ENCODE results near the gene CHD8.

CHD8 gene

DNA sequence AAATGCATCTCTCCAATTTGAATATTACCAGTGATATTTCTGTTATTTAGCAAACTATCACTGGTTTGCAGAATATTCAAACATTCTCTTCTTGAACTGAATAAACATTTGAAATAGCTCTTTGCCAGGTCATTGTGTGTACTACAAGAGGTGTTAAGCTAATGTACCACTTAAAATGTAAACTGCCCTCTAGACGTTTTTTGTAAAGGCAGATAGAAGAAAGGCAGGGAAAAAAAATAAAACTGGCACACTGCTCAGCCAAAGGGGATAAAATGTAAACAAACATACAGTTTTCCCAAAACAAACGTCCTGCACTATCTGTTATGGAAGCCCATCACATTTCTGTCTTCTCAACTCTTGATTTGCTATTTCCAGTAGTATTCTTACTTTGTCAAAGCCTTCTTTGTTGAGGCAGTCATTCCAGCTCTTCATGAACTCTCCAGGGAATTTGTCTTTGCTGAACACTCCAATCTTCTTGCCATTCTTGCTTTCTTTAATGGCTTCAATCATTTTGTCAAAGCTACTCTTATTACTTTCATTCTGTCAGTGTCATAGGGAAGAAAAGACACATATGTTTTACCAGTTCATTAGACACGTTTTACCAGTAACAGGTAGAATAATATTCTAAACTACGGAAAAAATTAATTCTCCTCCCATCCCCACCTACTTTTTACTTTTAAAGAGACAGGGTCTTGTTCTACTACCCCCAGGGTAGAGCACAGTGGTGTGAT lies 85.8 kb downstream of the CHD8 start:
- Mint-ChIP-seq H3K36me3 (ENCODE audit: low read depth) (peaks cover 39% of the 10 kb centered on the region), H3K9me3 (no peaks in the 10 kb centered on the region), H3K4me3 (no peak overlapping the region), H3K27ac (no peak overlapping the region), H3K27me3 (ENCODE audit: low read depth) (no peaks in the 10 kb centered on the region), H3K4me1 (ENCODE audit: low read depth) (peaks cover 6% of the 10 kb centered on the region)

DNA sequence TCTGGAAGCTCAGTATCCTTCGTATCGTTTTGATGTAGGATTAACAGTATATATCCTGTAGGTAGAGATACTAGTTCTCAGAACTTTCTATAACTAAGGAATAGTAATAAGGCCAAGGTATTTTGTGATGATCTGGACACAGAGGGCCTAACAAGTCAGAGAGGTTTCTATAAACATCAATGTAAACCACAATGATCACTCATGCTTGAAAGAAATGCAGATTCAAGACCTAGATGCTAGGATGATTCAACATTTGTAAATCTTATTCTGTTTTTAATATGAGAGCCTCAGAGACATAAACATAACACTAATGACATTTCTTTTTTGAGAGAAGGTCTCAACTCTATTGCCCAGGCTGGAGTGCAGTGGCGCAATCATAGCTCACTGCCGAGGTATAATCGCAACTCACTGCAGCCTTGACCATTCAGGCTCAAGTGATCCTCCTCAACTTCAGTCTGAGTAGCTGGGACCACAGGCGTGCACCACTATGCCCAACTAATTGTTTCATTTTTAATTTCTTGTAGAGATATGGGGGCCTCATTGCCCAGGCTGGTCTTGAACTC lies 88.3 kb downstream of the CHD8 start:
- H3K27ac Mint-ChIP-seq = no peak overlapping the region

DNA sequence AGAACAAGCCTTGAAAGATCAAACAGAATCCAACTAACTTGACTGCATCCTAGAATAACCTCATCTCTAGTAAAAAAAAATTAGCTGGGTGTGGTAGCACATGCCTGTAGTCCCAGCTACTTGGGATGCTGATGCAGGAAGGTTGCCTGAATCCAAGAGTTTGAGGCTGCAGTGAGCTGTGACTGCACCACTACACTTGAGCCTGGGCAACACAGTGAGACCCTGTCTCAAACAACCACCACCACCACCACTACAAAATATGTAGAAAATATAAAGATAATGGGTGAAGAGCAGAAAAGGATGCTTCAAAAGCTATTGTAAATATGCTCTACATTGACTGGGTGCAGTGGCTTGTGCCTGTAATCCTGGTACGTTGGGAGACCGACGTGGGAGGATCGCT lies 99.4 kb downstream of the CHD8 start:
- no peak overlapping the region for H3K4me3 Mint-ChIP-seq
- H3K4me1 Mint-ChIP-seq (ENCODE audit: low read depth) = peaks cover 5% of the 10 kb centered on the region
- H3K27ac Mint-ChIP-seq = no peak overlapping the region
- peaks cover 68% of the 10 kb centered on the region for H3K36me3 Mint-ChIP-seq (ENCODE audit: low read depth)
- no peaks in the 10 kb centered on the region for H3K9me3 Mint-ChIP-seq
- no peaks in the 10 kb centered on the region for H3K27me3 Mint-ChIP-seq (ENCODE audit: low read depth)

More for the DNA sequence above, 88.3 kb downstream of the CHD8 start:
- H3K4me1 Mint-ChIP-seq (ENCODE audit: low read depth) = peaks cover 4% of the 10 kb centered on the region
- H3K27me3 Mint-ChIP-seq (ENCODE audit: low read depth) = no peaks in the 10 kb centered on the region
- peaks cover 53% of the 10 kb centered on the region for H3K36me3 Mint-ChIP-seq (ENCODE audit: low read depth)
- no peak overlapping the region for H3K4me3 Mint-ChIP-seq
- no peaks in the 10 kb centered on the region for H3K9me3 Mint-ChIP-seq

DNA sequence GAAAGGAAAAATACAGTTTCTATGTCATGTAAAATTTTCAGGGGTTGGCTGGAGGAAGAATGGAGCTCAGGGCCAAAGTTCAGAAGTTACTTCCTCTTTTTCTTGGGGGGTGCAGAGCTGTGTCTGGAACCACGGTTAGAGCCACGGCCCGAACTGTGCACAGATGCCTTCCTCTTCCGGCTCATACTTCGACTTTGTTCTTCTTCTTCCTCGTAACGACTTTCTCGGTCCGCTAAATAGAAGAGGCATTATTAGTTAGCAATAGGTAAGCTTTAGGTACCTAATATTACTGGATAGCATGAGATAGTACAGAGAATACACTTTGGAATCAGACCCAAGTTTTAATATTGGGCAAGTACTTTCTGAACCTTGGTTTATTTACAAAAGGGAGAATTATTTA lies 103.3 kb downstream of the CHD8 start:
- Mint-ChIP-seq H3K27ac (peak overlapping the region; percentile 39), H3K9me3 (no peaks in the 10 kb centered on the region), H3K4me3 (no peak overlapping the region), H3K36me3 (ENCODE audit: low read depth) (peaks cover 50% of the 10 kb centered on the region), H3K27me3 (ENCODE audit: low read depth) (no peaks in the 10 kb centered on the region), H3K4me1 (ENCODE audit: low read depth) (peaks cover 5% of the 10 kb centered on the region)

DNA sequence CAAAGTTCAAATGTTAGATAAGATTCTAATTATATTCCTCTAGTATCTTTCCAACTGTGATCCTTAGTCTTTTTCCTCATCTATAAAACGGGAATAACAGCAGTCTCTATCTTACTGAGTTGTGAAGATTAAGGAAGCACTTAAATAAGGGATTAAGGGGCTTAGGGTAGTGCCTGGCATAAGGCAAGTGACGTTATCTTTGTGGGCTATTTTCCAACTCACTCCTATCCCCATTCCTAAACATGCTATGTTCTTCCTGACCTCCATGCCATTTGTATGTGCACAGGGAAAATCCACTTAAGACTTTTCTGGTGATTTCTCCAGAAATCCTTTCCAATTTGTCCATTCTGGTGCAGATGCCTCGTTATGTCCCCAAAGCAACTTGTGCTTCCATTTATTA lies 105.4 kb downstream of the CHD8 start:
- H3K4me3 Mint-ChIP-seq = no peak overlapping the region
- no peak overlapping the region for H3K27ac Mint-ChIP-seq
- H3K4me1 Mint-ChIP-seq (ENCODE audit: low read depth) = peaks cover 5% of the 10 kb centered on the region
- H3K9me3 Mint-ChIP-seq = no peaks in the 10 kb centered on the region
- H3K36me3 Mint-ChIP-seq (ENCODE audit: low read depth) = peaks cover 37% of the 10 kb centered on the region
- peaks cover 5% of the 10 kb centered on the region for H3K27me3 Mint-ChIP-seq (ENCODE audit: low read depth)

DNA sequence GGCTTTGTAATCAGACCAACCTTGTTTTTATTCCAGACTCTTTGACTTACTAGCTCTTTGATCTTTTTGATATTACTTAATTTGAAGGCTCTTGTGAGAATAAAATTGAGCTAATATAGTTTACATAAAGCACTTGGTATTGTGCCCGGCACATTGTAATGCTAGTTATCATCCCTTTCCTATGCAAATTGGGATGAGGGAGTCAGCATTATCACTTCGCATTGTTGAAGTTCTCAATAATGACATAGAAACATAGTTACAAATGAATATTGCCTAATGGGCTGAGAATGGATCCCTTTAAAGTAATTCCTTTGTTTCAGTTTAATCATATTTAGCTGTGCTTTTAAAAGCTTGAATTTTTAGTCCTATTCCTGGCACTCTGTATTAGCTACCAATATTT lies 108.7 kb downstream of the CHD8 start:
- Mint-ChIP-seq H3K36me3 (ENCODE audit: low read depth) (peaks cover 13% of the 10 kb centered on the region), H3K4me3 (no peak overlapping the region), H3K27ac (no peak overlapping the region), H3K4me1 (ENCODE audit: low read depth) (peaks cover 4% of the 10 kb centered on the region), H3K9me3 (no peaks in the 10 kb centered on the region), H3K27me3 (ENCODE audit: low read depth) (peaks cover 5% of the 10 kb centered on the region)

DNA sequence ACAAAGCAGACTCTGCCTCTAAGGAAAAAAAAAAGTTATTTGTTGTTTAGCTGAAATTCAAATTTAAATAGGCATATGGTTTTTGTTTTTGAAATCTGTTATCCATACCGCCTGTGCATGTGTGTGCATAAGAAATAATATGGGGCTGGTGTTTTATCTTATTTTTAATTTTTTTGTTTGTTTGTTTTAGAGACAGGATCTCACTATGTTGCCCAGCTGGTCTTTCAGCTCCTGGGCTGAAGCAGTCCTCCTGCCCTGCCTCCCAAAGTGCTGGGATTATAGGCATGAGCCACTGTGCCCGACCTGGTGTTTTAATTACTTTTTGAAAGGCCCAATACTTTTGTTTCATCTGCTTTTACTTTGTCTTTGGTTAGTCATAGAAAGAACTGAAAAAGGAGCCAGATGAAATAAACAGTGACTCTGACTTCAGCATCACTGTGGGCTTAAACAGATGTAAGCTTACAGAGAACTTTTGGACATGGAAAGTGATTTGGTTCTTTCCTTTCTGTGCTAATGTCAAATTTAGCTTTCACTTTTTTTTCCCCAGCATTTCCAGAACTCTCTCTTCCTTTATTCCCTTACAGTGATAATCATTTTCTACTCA lies 109.3 kb downstream of the CHD8 start:
- Mint-ChIP-seq H3K27ac (no peak overlapping the region), H3K36me3 (ENCODE audit: low read depth) (peaks cover 8% of the 10 kb centered on the region), H3K4me3 (no peak overlapping the region), H3K4me1 (ENCODE audit: low read depth) (peaks cover 4% of the 10 kb centered on the region), H3K27me3 (ENCODE audit: low read depth) (peaks cover 5% of the 10 kb centered on the region), H3K9me3 (no peaks in the 10 kb centered on the region)

DNA sequence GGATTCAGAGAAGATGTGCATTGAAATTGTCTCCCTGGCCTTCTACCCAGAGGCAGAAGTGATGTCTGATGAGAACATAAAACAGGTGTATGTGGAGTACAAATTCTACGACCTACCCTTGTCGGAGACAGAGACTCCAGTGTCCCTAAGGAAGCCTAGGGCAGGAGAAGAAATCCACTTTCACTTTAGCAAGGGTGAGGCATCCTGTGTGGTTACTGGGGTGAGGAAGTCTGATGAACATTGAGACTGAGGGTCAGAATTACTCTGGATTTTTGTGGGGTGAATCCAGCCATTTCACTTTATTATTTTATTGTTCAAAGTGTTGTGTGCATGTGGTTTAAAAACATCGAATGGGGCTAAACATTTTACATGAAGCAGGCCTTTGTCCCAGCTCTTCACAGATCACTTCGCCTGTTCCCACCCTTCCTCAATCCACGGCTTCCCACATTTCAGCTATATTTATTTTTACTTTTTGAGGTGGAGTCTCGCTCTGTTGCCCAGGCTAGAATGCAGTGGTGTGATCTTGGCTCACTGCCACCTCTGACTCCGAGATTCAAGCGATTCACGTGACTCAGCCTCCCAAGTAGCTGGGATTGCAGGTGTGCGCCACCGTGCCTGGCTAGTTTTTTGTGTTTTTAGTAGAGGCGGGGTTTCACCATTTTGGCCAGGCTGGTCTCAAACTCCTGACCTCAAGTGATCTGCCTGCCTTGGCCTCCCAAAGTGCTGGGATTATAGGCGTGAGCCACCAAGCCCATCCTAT lies 112.7 kb downstream of the CHD8 start:
- peaks cover 5% of the 10 kb centered on the region for H3K27me3 Mint-ChIP-seq (ENCODE audit: low read depth)
- peaks cover 4% of the 10 kb centered on the region for H3K4me1 Mint-ChIP-seq (ENCODE audit: low read depth)
- no peak overlapping the region for H3K27ac Mint-ChIP-seq
- no peaks in the 10 kb centered on the region for H3K36me3 Mint-ChIP-seq (ENCODE audit: low read depth)
- H3K9me3 Mint-ChIP-seq = no peaks in the 10 kb centered on the region
- H3K4me3 Mint-ChIP-seq = no peak overlapping the region

Data from T-helper 1 cell treated with Interleukin-12 subunit alpha and Interleukin-12 subunit beta and Interleukin-4 antibody, amounts not matched to agents 30 μg/mL and 1 μg/mL, for 36 hours (primary cell).